ENCODE results near the gene FBXO45.
"Not testable (repeated sequence)": the region's sequence is repeated elsewhere in the genome, so short reads cannot be mapped to it uniquely, and the experiment has no call there.

The FBXO45 gene

DNA sequence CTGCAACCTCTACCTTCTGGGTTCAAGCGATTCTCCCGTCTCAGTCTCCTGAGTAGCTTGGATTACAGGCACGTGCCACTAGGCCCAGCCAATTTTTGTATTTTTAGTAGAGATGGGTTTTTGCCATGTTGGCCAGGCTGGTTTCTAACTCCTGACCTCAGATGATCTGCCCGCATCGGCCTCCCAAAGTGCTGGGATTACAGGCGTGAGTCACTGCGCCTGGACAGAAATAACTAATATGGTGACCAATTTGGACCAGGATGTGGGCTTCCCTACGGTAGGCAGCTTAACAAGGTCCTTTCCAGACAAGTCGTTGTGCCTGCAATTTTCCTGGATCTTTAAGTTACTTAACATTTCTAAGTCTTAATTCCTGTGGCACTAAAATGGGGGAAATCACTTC is 14.9 kb upstream of the FBXO45 start:
- no peak for TF ChIP-seq POLR2A (IDR thresholded peaks at IDR 0.05; ENCODE audit: low read depth, low read length)
- no peak for TF ChIP-seq POLR2AphosphoS5 (IDR thresholded peaks at IDR 0.05; ENCODE audit: low read depth, low read length)
- TF ChIP-seq PAX5 (IDR thresholded peaks at IDR 0.05; ENCODE audit: insufficient read depth, low read length, severe bottlenecking): no peak
- TF ChIP-seq POU2F2 (IDR thresholded peaks at IDR 0.05; ENCODE audit: low read depth, low read length): no peak
- TF ChIP-seq SPI1 (IDR thresholded peaks at IDR 0.05; ENCODE audit: low read depth, low read length): no peak
- TF ChIP-seq TAF1 (IDR thresholded peaks at IDR 0.05; ENCODE audit: low read depth, low read length): no peak
- FAIRE-seq: no peak
- DNase-seq (ENCODE audit: insufficient read length, low spot score): no peak

DNA sequence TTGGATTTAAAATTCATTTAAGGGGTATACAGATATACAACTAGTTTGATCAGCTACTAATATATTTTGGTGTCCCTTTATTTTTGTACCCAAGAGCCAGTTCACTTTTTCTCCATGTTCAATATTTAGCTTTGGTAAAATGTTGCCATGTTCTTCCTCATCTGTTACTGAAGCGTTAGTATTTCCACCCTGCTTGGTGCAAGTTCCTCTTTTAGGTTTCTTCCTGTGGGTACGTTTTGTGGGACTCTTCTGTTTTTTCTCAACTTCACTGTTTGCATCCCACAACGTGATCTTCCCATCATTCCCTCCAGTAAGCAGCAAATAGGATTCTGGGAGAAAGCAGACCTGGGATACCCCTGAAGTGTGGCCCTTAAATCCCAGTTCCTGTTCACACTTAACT is 14.3 kb upstream of the FBXO45 start:
- DNase-seq (ENCODE audit: insufficient read length, low spot score) (no peak), FAIRE-seq (no peak)
- no peak for TF ChIP-seq PAX5 (IDR thresholded peaks at IDR 0.05; ENCODE audit: insufficient read depth, low read length, severe bottlenecking)
- TF ChIP-seq POLR2AphosphoS5 (IDR thresholded peaks at IDR 0.05; ENCODE audit: low read depth, low read length): no peak
- TF ChIP-seq TAF1 (IDR thresholded peaks at IDR 0.05; ENCODE audit: low read depth, low read length): no peak
- no peak for TF ChIP-seq POLR2A (IDR thresholded peaks at IDR 0.05; ENCODE audit: low read depth, low read length)
- TF ChIP-seq POU2F2 (IDR thresholded peaks at IDR 0.05; ENCODE audit: low read depth, low read length): no peak
- TF ChIP-seq SPI1 (IDR thresholded peaks at IDR 0.05; ENCODE audit: low read depth, low read length): peak; percentile 72

DNA sequence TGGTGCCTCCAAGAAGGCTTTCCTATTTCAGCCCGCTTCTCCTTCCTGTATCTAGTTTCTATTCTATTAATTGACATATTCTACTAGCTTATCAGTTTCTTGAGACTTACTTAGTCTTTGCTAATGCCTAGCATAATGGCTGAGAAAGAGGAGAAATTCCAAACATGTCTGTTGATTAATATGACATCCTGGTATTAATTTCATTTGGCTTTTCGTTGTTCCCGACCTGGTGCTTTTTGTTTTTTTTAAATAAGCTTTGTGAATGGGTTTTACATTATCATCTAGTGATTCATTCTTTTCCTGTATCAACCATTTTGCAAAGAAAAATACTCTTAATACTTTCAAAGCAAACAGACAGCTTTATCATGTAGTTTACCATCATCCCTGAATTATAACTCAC is 13.2 kb upstream of the FBXO45 start:
- TF ChIP-seq POU2F2 (IDR thresholded peaks at IDR 0.05; ENCODE audit: low read depth, low read length): no peak
- no peak for TF ChIP-seq SPI1 (IDR thresholded peaks at IDR 0.05; ENCODE audit: low read depth, low read length)
- no peak for TF ChIP-seq TAF1 (IDR thresholded peaks at IDR 0.05; ENCODE audit: low read depth, low read length)
- no peak for TF ChIP-seq PAX5 (IDR thresholded peaks at IDR 0.05; ENCODE audit: insufficient read depth, low read length, severe bottlenecking)
- no peak for TF ChIP-seq POLR2A (IDR thresholded peaks at IDR 0.05; ENCODE audit: low read depth, low read length)
- no peak for TF ChIP-seq POLR2AphosphoS5 (IDR thresholded peaks at IDR 0.05; ENCODE audit: low read depth, low read length)
- DNase-seq (ENCODE audit: insufficient read length, low spot score) (no peak), FAIRE-seq (no peak)

DNA sequence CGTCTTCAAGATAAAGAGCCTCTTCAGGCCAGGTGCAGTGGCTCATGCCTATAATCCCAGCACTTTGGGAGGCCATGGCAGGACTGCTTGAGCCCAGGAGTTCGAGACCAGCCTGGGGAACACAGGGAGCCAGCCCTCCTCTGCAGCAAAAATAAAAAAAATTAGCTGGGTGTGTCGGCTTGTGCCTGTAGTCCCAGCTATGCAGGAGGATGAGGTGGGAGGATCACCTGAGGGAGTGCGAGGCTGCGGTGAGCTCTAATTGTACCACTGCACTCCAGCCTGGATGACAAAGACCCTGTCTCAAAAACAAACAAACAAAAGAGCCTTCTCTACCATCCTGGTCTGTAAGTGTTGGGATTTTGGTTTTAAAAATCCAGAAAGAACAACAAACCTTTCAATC is 11.2 kb upstream of the FBXO45 start:
- DNase-seq (ENCODE audit: insufficient read length, low spot score): no peak
- no peak for FAIRE-seq
- TF ChIP-seq SPI1 (IDR thresholded peaks at IDR 0.05; ENCODE audit: low read depth, low read length): no peak
- no peak for TF ChIP-seq PAX5 (IDR thresholded peaks at IDR 0.05; ENCODE audit: insufficient read depth, low read length, severe bottlenecking)
- TF ChIP-seq POLR2AphosphoS5 (IDR thresholded peaks at IDR 0.05; ENCODE audit: low read depth, low read length): no peak
- TF ChIP-seq POLR2A (IDR thresholded peaks at IDR 0.05; ENCODE audit: low read depth, low read length): no peak
- TF ChIP-seq POU2F2 (IDR thresholded peaks at IDR 0.05; ENCODE audit: low read depth, low read length): no peak
- TF ChIP-seq TAF1 (IDR thresholded peaks at IDR 0.05; ENCODE audit: low read depth, low read length): no peak

DNA sequence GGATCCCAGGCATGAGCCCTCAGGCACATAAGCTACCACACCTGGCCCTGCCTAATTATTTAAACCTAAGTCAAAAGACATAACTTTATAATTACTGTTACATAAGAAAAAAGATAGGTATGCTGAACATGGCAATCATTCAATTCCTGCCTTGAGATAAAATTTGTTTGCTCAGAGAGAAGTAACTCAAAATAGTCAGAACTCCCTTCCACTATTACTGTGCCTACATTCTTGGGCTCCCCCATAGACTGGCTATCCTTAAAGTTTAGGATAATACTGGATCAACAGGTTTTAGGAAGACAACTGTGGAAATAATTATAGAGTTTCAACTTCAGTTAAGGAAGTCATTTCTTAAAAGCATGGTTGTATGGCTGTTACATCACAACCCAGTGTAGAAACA is 10.0 kb upstream of the FBXO45 start:
- FAIRE-seq (no peak), DNase-seq (ENCODE audit: insufficient read length, low spot score) (no peak)
- TF ChIP-seq SPI1 (IDR thresholded peaks at IDR 0.05; ENCODE audit: low read depth, low read length) (no peak), POLR2AphosphoS5 (IDR thresholded peaks at IDR 0.05; ENCODE audit: low read depth, low read length) (no peak), TAF1 (IDR thresholded peaks at IDR 0.05; ENCODE audit: low read depth, low read length) (no peak), POLR2A (IDR thresholded peaks at IDR 0.05; ENCODE audit: low read depth, low read length) (no peak), PAX5 (IDR thresholded peaks at IDR 0.05; ENCODE audit: insufficient read depth, low read length, severe bottlenecking) (no peak), POU2F2 (IDR thresholded peaks at IDR 0.05; ENCODE audit: low read depth, low read length) (no peak)

DNA sequence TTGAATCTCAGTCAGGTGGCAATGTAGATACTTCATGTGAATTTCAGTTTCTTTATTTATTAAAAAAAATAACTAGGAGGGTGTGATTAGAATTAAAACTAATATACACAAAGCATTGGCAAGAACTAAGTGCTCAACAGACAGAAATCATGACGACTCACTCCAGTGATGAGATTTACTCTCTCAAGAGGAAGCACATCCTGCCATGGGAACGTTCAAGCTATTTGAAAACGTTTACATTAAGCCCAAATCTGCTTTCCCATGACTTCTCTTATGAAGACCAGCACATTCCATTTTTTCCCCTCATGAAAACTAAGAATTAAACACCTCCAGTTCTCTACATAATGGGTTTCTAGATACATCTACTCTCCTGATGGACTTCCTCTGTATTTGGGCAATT is 8.6 kb upstream of the FBXO45 start:
- TF ChIP-seq SPI1 (IDR thresholded peaks at IDR 0.05; ENCODE audit: low read depth, low read length) (no peak), TAF1 (IDR thresholded peaks at IDR 0.05; ENCODE audit: low read depth, low read length) (no peak), POU2F2 (IDR thresholded peaks at IDR 0.05; ENCODE audit: low read depth, low read length) (no peak)
- DNase-seq (ENCODE audit: insufficient read length, low spot score) (no peak), FAIRE-seq (no peak)

DNA sequence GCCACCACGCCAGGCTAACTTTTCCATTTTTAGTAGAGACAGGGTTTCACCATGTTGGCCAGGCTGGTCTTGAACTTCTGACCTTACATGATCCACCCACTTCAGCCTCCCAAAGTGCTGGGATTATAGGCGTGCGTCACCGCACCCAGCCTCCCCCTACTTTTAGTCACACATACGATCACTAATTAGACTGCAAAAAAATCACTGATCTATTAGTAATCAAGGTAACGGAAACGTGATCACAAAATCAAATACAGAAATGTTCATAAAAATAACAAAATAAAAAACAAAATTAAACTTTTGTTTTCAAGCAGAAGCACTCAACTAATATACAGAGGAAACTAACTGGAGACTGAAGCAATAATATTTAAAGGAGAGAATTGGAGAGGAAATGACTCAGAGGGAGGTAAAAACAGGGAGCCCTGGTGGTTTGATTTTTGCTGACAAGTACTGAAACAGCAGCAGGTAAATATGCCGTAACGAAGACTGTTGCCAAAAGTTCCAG is 4.7 kb upstream of the FBXO45 start:
- FAIRE-seq (no peak), DNase-seq (ENCODE audit: insufficient read length, low spot score) (no peak)
- TF ChIP-seq TAF1 (IDR thresholded peaks at IDR 0.05; ENCODE audit: low read depth, low read length) (no peak), POLR2AphosphoS5 (IDR thresholded peaks at IDR 0.05; ENCODE audit: low read depth, low read length) (no peak), POU2F2 (IDR thresholded peaks at IDR 0.05; ENCODE audit: low read depth, low read length) (no peak), POLR2A (IDR thresholded peaks at IDR 0.05; ENCODE audit: low read depth, low read length) (no peak), SPI1 (IDR thresholded peaks at IDR 0.05; ENCODE audit: low read depth, low read length) (no peak), PAX5 (IDR thresholded peaks at IDR 0.05; ENCODE audit: insufficient read depth, low read length, severe bottlenecking) (no peak)

DNA sequence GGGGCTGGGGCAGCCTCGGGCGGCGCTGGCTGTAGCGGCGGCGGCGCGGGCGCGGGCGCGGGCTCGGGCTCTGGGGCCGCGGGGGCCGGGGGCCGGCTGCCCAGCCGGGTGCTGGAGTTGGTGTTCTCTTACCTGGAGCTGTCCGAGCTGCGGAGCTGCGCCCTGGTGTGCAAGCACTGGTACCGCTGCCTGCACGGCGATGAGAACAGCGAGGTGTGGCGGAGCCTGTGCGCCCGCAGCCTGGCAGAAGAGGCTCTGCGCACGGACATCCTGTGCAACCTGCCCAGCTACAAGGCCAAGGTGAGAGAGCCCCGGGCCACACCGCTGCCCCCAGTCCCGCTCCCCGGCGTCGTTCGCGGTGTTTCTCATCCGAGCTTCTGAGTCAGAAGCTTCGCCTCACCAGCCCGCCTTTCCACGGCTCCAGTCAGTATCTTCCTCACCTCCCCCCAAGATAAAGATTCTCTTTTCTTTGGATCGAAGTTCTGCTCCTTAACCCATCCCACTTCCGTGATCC is 600 bp downstream of the FBXO45 start:
- DNase-seq (ENCODE audit: insufficient read length, low spot score) (peak; percentile 36), FAIRE-seq (peak; percentile 76)
- TF ChIP-seq POLR2A (IDR thresholded peaks at IDR 0.05; ENCODE audit: low read depth, low read length) (no peak), POU2F2 (IDR thresholded peaks at IDR 0.05; ENCODE audit: low read depth, low read length) (no peak), PAX5 (IDR thresholded peaks at IDR 0.05; ENCODE audit: insufficient read depth, low read length, severe bottlenecking) (no peak), SPI1 (IDR thresholded peaks at IDR 0.05; ENCODE audit: low read depth, low read length) (no peak), POLR2AphosphoS5 (IDR thresholded peaks at IDR 0.05; ENCODE audit: low read depth, low read length) (no peak), TAF1 (IDR thresholded peaks at IDR 0.05; ENCODE audit: low read depth, low read length) (no peak)

DNA sequence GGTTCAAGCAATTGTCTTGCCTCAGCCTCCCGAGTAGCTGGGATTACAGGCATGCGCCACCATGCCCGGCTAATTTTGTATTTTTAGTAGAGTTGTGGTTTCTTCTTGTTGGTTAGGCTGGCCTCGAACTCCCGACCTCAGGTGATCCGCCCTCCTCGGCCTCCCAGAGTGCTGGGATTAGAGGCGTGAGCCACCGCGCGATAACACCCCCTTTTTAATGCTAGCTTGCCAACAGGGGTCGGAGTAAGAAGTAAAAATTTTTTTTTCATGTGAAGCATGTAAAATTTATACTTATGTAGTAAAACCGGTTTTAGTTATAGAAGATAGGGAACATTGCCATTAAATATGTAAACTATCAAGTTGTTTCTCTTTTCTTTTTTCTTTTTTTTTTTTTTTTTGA is 1.9 kb downstream of the FBXO45 start:
- not testable (repeated sequence) for FAIRE-seq; DNase-seq (ENCODE audit: insufficient read length, low spot score)

DNA sequence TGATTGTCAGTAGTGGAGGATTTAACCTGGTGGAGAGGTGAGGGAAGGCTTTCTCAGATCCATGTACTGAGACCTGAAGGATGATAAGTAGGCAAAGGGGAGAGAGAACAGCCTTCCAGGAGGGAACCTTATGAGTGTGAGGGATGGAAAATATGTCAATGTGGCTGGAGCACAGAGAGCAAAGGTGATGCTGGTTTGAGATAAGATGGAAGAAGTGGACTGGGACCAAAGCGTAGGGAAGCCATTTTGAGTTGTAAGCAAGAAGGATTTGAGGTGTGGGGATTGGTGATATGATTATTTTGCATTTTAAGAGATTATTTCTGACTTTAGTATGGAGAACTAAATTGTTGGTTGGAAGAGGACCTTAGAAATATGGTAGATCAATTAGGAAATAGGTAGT is 3.9 kb downstream of the FBXO45 start:
- DNase-seq (ENCODE audit: insufficient read length, low spot score): no peak
- FAIRE-seq: no peak
- no peak for TF ChIP-seq POLR2AphosphoS5 (IDR thresholded peaks at IDR 0.05; ENCODE audit: low read depth, low read length)
- TF ChIP-seq POU2F2 (IDR thresholded peaks at IDR 0.05; ENCODE audit: low read depth, low read length): no peak

Data from GM12891 (cell line).